GF-D8 (cell line): ENCODE data around the gene HSP90AA1.
"Not testable (repeated sequence)": the region's sequence is repeated elsewhere in the genome, so short reads cannot be mapped to it uniquely, and the experiment has no call there.

Experiments
- DNase-seq: peaks from one replicate; lab custom pipeline; 2025; lab: John Stamatoyannopoulos, UW

Gene HSP90AA1

DNA sequence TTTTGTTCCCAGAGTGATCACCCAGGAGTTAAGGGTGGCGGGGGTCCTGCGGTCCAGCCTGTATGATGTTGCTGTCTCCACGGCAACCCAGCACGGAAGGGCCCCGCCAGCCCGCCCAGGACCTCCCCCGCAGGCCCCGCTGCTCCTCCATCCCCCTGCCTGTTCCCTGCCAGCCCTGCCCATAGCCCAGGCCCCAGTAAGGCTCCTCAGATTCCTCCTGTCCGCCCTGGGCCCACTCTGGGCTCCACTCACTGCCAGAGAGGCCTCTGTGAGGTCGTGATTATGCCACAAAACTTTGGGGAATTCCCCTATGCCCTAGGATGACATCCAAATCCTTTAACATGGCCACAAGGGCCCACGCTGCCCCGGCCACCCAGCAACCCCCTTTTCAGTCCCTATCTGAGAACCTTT, 20.8 kb downstream of the HSP90AA1 start:
- DNase-seq, result no peak

DNA sequence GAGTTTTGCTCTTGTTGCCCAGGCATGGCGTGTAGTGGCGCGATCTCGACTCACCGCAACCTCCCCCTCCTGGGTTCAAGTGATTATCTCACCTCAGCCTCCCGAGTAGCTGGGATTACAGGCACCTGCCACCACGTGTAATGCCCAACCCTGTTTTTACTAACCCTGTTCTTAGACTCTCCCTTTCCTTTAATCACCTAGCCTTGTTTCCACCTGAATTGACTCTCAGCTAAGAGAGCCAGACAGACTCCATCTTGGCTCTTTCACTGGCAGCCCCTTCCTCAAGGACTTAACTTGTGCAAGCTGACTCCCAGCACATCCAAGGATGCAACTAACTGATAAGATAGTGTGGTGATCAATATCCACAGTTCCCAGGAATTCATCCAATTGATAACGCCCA, 22.3 kb downstream of the HSP90AA1 start:
- not testable (repeated sequence) for DNase-seq

DNA sequence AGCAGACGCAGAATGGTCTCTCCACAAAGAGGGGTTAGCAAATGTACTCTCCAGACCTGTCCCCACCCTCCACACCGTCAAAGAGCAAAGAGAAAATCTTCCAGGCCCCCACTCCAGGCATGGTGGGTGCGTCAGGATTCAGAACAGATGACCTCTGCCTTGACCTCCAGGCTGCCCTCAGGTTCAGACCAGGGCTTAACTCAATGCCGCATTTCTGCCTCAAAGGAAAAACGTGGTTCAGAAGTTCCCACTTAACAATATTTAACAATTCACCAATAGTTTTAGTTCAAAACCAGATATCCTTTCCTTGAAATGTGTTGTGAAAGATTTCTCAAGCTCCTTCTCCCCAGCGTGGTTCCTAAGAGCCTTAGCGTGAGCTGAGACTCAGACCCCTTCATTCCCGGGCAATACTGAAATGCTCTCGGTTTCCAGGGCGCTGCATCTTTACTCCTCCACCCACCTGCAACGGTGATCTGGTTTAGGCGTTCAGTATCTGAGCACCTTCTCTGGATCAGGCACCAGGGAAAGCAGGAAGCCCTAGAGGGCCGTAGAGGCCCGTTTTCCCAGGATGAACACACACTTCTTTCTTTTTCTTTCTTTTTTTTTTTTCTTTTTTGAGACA, 22.9 kb downstream of the HSP90AA1 start:
- no peak for DNase-seq

DNA sequence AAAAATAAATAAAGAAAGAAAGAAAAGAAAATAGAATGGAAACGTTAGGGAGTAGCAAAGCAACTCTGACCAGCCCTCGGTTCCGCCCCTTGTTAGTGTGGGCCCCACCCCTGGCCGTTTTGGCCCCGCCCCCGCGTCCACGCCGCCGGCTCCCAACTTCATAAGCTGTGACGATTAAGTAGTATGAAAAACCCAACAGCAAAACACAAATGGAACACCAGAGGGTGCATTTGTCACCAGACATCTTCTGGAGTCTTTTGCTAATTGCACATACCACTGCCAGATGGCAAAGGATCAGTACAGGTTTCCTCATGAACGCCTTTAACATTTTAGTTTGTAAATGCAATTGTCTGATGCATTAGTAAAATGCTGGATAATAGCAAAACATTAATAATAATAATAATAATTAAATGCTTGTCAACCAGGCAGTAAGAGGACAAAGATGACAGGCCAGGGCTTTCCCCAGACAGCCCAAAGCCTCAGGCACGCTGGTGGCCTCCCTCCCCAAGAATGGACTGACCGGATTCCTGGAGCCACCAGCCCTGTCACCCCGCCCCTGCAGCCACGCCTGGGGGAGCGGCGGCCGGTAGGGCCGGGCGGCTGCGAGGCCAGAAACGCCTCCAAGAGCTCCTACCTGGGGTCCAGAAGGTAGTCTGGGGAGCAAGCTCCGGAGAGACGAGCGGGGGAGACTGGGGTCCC, 23.6 kb downstream of the HSP90AA1 start:
- DNase-seq, result peak; percentile 23

DNA sequence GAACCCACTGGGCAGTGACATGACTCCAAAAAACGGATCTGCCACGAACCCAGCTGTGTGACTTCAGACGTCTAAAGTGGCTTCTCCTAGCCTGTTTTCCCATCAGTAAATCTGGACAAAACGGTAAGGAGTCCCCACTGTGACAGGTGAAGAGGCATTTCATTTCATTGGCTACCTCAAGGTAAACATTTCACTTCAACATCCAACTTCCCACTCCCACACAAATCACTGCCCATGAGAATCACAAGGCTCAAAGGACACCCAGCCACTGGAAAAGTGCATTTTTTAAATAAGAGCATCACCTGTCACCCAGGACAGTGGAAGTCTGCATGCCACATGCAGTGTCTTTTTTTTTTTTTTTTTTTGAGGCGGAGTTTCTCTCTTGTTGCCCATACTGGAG, 27.9 kb downstream of the HSP90AA1 start:
- DNase-seq, result no peak

DNA sequence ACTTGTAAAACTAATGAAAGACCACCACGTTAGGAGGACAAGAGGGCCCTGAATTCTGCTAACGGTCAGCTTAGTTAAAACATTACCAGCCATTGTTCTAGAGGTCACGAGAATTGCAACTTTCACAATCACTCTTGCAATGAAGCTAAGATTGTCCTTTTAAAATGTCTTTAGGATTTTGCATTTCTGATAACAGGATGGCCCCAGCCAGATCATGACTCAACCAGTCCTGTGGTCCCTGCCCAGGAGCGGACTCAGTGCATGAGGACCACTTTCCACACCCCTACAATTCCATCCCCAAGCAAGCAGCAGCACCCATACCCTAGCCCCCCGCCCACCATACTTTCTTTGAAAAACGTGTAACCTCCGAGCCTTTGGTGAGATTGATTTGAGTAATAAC, 28.7 kb downstream of the HSP90AA1 start:
- no peak for DNase-seq

DNA sequence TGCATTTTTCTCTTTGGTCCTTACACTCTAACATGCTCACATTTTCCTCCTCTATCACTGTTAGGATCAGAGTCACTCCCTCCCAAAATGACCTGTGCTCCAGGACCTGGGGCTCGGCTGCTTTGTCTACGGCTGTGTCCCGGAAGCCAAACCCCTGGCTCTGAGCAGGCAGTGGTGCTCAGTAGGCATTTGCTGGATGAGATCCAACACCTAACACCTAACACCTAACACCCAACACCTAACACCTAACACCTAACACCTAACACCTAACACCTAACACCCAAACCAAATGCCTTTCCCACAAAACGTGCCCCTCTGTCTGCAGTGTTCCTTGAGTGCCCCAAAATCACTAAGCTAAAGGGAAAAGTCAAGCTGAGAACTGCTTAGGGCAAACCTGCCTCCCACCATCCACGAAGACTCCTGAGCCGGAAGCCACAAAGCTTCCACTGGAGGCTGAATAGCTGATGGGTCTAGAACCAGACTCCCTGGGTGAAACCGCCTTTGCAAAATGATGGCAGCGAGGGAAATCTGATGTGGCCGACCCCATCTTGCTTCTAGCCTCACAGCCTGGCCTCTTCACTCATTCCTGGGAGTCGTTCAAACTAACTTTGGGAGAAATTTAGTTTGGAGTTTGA, 29.2 kb downstream of the HSP90AA1 start:
- no peak for DNase-seq

DNA sequence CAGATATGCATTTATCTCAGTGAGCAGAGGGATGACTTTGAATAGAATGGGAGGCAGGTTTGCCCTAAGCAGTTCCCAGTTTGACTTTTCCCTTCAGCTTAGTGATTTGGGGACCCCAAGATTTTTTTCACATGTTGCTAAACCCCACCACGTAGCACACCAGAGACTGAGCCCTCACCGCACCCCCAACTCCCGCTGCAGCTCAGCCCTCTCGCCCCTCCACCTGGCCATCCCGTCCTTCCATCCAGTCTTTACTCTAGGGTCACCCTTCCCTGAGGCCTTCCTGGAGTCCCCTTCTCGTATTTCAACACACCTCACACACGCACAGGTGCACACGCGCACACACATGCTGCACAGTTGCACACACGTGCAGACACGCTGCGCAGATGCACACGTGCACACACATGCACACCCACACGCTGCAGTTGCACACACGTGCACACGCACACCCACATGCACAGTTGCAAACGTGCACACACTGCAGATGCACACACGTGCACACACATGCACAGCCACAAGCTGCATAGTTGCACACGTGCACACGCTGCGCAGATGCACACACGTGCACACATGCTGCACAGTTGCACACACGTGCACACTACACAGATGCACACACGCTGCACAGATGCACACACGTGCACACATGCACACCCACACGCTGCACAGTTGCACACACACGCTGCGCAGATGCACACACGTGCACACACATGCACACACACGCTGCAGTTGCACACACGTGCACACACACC, 30.0 kb downstream of the HSP90AA1 start:
- no peak for DNase-seq

DNA sequence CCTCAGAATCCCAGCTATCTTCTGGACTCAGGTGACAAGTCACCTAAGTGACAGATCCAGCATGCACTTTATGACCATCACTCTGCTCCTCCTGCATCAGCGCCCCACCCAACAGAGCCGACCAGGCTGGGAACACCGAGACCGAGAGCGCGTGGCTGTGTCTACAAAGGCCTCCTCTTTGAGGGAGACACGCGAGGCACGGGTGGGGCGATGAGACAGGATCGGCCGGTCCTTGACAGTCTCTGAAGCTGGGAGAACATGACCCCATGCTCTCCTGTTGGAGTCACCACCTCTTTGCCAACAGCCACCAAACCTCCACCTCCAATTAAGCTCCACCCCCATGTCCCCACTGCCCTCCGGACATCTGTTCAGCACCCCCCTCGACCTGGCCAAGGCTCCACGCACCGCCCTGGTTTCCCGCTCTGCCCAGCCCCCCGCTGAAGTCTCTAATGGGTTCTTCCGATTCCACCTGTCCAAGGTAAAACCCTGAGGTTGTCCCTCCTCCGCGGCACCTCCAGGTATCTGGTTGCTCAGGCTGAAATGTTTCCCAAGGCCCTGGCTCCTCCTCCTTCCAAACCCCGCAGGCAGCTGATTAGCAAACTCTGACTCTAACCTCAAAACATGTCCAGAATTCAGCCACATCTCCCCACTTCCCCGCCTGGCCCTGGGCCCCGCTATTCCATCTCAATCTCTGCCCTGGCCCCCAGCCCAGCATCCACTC, 31.5 kb downstream of the HSP90AA1 start:
- DNase-seq, result no peak

DNA sequence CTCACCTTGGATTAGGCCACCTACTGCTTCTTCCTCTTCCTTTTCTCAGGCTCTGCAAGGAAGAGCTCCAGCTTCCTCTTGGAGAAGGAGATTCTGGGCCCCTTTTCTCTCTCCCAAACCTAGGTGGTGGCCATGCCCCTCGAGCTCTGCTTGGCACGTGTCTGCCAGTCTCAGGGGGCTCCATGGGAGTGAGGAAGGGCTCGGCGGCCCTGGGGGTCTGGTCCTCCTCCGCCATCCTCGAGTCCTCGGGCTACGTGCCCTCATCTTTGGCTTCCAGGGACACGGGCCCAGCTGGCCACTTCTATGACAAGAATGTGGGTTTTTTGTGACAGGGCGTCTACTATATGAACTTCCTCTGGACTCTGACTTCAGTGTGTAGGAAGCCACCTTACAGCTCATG, 34.3 kb downstream of the HSP90AA1 start:
- no peak for DNase-seq

DNA sequence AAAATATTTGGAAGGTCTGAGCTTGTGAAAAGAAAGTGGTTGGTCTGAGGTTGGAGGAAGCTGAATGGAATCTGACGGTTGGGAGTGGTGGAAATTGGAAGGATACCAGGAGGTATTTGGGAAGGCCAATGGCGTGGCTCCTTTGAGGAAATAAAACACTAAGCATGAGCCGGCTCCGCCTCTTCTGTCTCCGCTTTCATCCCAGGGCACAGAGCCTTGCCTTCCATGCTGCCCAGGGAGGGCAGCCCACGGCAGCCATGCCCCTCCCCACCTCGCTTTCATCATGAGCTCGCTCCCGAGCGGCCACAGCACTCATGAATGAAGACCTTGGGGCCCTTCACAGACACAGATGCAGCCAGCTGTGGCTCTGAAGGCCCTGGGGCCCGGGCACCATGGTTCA, 36.2 kb downstream of the HSP90AA1 start:
- DNase-seq, result no peak

DNA sequence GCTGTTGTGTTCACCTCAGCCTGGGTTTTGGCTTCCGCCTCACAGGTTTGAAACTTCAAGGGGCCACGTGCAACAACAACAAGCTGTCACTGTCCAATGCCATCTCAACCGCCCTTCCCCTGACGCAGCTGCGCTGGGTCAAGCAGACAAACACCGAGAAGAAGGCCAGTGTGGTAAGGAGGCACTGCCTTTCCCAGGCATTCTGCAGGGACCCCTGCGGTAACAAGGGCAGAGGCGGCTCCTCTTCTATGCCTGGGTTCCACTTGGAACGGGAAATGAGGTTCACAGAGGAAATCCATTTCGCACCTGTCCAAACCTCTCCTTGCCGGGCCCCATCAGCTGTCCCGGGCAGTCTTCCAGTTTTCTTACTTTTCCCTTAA, 36.8 kb downstream of the HSP90AA1 start:
- no peak for DNase-seq

DNA sequence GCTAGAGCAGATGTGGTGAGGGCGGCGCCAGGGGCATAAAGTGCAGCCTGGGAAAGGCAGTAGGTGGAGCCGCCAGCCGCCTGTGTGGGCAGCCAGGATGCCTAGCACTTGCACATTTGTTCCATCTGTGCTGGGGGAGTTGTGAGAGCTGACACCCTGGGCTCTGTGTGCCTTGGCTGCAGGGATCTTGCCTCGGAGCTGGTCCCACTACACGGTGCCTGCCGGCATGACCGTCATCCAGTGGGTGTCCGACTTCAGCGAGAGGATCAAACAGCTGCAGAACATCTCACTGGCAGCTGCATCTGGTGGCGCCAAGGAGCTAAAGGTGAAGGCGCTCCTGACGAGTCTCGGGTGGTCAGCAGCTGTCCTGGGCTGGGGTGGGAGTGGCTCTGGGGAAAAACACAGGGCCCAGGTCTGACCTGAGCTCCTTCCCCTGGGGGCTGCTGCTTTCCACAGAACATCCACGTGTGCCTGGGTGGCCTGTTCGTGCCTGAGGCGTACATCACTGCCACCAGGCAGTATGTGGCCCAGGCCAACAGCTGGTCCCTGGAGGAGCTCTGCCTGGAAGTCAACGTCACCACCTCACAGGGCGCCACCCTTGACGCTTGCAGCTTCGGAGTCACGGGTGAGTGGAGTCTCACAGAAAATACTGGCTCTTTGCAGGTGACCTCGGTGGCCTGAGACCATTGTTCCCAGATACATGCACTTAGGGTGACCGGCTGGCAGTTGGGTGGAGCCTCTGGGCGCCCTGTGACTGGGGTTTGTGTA, 37.4 kb downstream of the HSP90AA1 start:
- no peak for DNase-seq

DNA sequence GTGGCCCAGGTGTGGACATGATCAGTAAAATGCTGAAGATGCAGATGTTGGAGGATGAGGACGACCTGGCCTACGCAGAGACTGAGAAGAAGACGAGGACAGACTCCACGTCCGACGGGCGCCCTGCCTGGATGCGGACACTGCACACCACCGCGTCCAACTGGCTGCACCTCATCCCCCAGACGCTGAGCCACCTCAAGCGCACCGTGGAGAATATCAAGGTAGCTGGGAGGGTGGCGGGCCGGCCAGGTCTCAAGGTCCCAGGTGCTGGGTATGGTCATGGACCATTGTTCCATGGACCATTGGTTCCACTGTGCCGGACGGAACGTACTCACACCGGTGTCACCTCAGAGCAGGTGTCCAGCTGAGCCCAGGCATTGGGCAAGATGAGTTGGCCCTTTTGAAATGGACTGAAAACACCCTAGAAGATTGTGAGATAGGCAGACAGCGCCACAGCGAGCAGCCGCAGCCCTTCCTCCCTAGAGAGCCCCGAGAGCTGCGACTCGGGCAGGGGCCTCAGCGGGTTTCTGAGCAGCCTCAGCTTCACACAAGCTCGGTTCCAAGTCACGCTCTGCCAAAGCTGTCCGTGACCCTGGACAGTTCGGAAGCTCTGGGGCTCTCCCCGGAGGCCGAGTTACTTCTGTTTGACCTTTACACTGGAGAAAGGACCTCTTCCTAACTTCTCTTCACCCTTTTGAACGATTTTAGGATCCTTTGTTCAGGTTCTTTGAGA, 38.9 kb downstream of the HSP90AA1 start:
- no peak for DNase-seq

DNA sequence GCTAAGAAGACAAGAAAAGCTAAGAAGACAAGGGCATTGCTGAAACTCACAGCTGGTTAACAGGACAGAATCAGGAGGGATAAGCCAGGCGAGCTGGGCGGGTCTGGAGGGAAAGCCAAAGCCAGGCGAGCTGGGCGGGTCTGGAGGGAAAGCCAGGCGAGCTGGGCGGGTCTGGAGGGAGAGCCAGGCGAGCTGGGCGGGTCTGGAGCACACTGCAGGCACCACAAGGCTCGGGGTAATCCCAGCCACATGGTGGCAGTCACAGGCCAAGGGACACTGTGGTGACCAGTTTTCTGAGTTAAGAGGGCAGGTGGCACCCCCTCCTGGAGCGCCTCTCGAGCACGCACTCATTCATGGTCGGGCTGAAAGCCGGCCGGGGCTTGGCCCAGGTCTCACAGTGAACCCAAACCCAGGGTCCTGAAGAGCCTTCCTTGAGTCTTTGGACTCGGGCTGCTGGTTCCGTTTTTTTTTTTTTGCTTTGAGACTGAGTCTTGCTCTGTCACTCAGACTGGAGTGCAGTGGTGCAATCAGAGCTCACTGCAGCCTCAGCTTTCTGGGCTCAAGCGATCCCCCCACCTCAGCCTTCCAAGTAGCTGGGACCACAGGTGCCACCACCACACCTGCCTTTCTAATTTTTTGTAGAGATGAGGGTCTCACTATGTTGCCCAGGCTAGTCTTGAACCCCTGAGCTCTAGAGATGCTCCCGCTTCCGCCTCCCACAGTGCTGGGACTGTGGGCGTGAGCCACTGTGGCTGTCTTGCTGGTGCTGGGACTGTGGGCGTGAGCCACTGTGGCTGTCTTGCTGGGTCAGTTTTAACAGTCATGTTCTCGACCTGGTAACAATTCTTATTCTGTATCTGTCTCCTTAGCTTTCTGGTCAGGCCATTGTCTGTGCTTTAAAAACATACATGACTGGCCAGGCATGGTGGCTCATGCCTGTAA, 40.2 kb downstream of the HSP90AA1 start:
- no peak for DNase-seq

DNA sequence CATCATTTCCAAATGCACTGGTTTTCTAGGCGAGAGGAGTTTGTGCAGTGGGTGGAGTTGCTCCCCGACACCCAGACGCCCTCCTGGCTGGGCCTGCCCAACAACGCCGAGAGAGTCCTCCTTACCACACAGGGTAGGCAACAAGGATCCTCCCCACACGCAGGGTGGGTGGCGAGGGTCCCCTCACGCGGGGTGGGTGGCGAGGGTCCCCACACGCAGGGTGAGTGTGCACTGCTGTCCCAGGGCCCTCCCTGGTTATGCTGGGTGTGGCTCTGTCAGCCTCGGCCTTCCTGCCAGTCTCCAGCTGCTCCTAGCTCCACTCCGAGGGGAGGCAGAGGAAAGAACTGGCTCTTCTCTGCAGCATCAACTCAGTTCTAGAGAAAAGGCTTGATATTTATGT, 42.3 kb downstream of the HSP90AA1 start:
- DNase-seq, result no peak

DNA sequence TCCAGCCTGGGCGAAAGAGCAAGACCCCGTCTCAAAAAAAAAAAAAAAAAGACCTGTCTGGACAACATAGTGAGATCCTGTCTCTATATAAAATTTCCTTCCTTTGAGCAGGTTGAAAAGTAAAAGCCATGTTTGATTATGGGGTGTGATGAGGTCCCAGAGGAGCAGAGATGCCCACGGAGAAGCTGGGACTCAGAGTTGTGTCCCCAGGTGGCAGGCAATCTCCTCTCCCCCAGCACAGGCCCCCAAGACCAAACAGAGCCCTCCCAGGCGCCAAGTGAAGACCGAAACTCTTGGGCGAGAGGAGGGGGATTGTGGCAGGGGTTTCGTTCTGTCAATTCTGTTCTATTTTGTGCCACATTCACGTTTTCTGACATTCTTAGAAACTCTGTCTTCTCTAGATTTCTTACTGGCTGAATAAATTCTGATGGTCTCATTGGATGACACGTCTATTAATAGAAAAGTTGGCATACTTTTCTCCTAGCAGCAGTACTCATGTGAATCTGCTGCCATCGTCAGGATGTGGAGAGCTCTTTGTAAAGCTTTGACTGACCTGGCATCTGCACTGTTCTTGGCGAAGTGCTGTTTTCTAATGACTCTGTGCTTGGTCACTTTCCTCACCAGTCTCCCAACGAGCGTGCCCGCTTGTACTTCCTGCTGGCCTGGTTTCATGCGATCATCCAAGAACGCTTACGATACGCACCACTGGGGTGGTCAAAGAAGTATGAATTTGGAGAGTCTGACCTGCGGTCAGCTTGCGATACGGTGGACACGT, 43.4 kb downstream of the HSP90AA1 start:
- DNase-seq, result no peak

DNA sequence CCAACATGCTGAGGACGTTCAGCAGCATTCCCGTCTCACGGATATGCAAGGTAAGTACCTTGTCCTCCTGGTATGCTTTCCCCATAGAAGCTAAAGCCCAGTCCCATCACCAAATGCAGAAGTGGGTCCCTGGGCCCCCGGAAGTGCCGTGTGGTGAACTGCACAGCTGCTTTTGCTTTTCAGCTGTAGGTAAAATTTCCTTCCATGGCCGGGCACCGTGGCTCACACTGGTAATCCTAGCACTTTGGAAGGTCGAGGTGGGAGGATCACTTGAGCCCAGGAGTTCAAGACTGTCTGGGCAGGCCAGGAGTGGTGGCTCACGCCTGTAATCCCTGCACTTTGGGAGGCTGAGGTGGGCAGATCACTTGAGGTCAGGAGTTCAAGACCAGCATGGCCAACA, 44.1 kb downstream of the HSP90AA1 start:
- no peak for DNase-seq

DNA sequence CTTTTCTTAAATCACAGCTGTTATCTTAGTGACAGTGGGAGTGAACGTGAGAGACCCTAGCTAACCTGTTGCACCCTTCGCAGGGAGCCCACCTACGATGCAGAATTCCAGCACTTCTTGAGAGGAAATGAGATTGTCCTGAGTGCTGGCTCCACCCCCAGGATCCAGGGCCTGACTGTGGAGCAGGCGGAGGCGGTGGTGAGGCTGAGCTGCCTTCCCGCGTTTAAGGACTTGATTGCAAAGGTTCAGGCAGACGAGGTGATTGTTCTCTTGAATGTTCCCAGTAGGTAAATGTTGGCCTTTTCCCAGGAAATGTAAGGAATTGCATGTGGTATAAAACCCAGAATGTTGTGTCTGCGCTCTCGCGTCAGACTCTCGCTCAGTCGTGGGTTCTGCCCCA, 46.7 kb downstream of the HSP90AA1 start:
- no peak for DNase-seq
